AG09319 (cell line): Measurements from ENCODE around the gene HTRA1.

Experiments
- DNase-seq: peaks from one replicate; pipeline ENCODE4 v3.0.0-alpha.2; 2010; ENCODE audit warnings: low read depth; ENCODE audit errors: extremely low read depth
- TF ChIP-seq, protein P1 (sequence below): IDR thresholded peaks from 2 replicates; pipeline ENCODE4 v1.5.1; 2011; ENCODE audit warnings: low read depth, mild to moderate bottlenecking, inconsistent platforms, low read length, moderate library complexity

HTRA1 gene

DNA sequence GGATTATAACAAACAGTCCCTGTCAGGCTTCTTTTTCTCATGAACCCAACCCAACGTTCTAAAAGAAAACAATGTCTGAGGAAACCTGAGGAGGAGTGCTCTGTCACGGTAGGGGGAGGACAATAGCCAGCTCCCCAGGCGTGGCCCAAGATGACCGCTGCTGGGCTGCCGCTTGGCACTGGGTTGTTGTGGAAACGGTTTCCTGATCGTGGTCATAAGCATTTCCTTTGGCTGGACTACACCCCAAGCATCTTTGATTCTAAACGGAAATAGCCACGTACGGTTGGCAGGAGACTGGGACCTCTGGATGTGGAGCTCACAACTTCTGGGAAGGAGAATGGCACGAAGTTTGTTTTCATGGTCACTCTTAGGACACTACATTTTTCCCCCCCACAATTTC, 68.8 kb downstream of the HTRA1 start:
- DNase-seq: no peak
- TF ChIP-seq, protein P1, sequence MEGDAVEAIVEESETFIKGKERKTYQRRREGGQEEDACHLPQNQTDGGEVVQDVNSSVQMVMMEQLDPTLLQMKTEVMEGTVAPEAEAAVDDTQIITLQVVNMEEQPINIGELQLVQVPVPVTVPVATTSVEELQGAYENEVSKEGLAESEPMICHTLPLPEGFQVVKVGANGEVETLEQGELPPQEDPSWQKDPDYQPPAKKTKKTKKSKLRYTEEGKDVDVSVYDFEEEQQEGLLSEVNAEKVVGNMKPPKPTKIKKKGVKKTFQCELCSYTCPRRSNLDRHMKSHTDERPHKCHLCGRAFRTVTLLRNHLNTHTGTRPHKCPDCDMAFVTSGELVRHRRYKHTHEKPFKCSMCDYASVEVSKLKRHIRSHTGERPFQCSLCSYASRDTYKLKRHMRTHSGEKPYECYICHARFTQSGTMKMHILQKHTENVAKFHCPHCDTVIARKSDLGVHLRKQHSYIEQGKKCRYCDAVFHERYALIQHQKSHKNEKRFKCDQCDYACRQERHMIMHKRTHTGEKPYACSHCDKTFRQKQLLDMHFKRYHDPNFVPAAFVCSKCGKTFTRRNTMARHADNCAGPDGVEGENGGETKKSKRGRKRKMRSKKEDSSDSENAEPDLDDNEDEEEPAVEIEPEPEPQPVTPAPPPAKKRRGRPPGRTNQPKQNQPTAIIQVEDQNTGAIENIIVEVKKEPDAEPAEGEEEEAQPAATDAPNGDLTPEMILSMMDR: no peak

DNA sequence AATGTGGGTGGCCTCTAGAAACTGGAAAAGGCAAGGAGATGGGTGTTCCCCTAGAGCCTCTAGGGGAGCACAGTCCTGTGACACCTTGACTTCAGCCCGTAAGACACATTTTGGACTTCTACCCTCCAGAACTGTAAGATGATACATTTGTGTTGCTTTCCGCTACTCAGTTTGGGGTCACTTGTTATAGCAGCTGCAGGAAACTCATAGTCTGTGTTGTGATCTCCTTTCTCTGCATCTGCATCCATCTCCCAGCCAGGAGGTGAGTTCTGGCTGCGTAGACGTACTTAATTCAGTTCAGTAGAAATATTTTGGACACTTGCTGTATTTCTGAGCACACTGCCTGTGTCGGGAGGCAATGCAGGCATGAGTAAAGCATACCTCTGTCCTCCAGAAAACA, 69.9 kb downstream of the HTRA1 start:
- TF ChIP-seq, protein P1: no peak
- no peak for DNase-seq

- TF ChIP-seq, protein P1: no peak
- DNase-seq: no peak
Measured at GRCh38 chr10:122531939-122532338, 70.6 kb downstream of the HTRA1 start.

DNA sequence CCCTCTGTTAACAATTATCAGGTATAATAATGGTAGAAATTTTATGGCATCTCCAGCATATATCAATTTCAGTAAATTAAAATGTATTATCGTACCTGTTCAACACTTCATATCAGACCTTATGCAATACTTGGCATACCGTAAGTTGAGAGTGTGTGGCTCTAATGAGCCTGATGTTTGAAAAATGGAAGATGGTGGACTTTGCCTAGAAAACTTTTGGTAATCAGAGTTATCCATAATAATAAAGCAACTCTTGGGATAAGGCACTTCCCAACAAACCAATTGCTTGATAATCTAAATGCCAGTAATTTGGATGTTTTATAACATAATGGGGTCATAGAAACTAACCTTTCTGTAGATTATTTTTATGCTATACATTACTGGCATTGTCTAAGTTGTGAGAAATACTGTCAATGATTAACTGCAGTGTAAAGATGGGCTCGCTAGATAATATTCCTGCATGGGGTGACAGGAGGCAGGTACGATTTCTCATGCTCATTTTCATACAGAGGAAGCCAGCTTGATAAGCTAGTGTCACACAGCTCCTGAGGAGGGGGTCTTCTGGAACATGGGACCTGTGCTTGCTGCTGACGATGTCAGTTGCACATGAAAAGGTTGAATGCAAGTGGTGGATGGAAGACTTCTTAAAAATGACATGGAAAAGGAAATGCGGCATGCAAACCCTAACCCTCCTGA, 71.4 kb downstream of the HTRA1 start:
- no peak for DNase-seq
- TF ChIP-seq, protein P1: no peak

- TF ChIP-seq, protein P1: no peak
- no peak for DNase-seq
Measured at GRCh38 chr10:122537545-122537944, 76.2 kb downstream of the HTRA1 start.

GRCh38 chr10:122541541-122542002, 80.2 kb downstream of the HTRA1 start:
- DNase-seq: no peak
- TF ChIP-seq, protein P1: no peak

GRCh38 chr10:122543676-122544445, 82.5 kb downstream of the HTRA1 start:
- TF ChIP-seq, protein P1: no peak
- DNase-seq: no peak
